HCT116 (cell line): ENCODE results near the gene ARRDC1. TPM values are rescaled to one million over a fixed set of nuclear protein-coding genes. Genes with fewer than 3 reads are reported as not detected.

Experiments
- ATAC-seq: fragments of 200-7000 bp; cut with Tn5 transposase; 2 replicates; pipeline ENCODE4 v1.9.1; 2020; ENCODE audit warnings: mild to moderate bottlenecking, moderate library complexity
- BruUV-seq: library from RNA; stranded (reverse); fragments of 400-500 nt; replicated peaks from 2 replicates; lab custom pipeline; 2021; lab: Mats Ljungman, UMichigan
- CTCF ChIA-PET: fragments of 300-600 bp; sonication (Branson Sonifier 250); formaldehyde crosslinking; loops from one replicate; lab custom pipeline; 2021; ENCODE audit warnings: antibody characterized with exemption; lab: Charles Lee
- POLR2A ChIA-PET: fragments of 300-600, 350-600 bp; sonication (Branson Sonifier 250); formaldehyde crosslinking; loops from one replicate; lab custom pipeline; 2021; ENCODE audit warnings: antibody characterized with exemption; lab: Charles Lee
- RAD21 ChIA-PET, 2 experiments: fragments of 300-600 bp; sonication (Branson Sonifier 250); formaldehyde crosslinking; loops; one replicate each; lab custom pipeline; 2023; ENCODE audit warnings: low total read pairs in 2 of 2; ENCODE audit not compliant: uncharacterized antibody in 2 of 2, unreplicated experiment in 2 of 2, low non-redundant PET in 1 of 2; lab: Charles Lee
- DNase-seq: peaks from one replicate; pipeline ENCODE4 v3.0.0-alpha.2; 2010; ENCODE audit warnings: low read depth, low spot score
- H2AFZ ChIP-seq: fragments of 200-600 bp; shearing (Covaris generic), sonication (generic); 2 replicates; pipeline ENCODE4 v1.6.1; 2017; ENCODE audit warnings: low read depth, mixed run types, mixed read lengths, antibody characterized with exemption, low read length; ENCODE audit not compliant: poor library complexity, severe bottlenecking
- H3K27ac ChIP-seq: 2 replicates; pipeline ENCODE4 v1.5.1; 2012; ENCODE audit warnings: low read depth, low read length
- H3K27me3 ChIP-seq: fragments of 200-600 bp; sonication (generic); 2 replicates; pipeline ENCODE4 v1.6.1; 2016; ENCODE audit warnings: mixed run types, low read length, mixed read lengths; ENCODE audit not compliant: insufficient read depth
- H3K36me3 ChIP-seq, 2 experiments: fragments of 200-500 bp in 1 of 2; fragments of 200-600 bp in 1 of 2; sonication (Bioruptor generic) in 1 of 2; sonication (generic) in 1 of 2; 2 replicates each; pipeline versions ENCODE4 v1.5.1 to v1.6.1; 2014 to 2016; ENCODE audit warnings: low read length in 2 of 2, inconsistent platforms in 1 of 2, mixed read lengths in 1 of 2, mixed run types in 1 of 2; ENCODE audit not compliant: insufficient read depth in 2 of 2, control insufficient read depth in 1 of 2
- H3K4me1 ChIP-seq, 2 experiments: fragments of 200-600 bp in 1 of 2; sonication (generic) in 1 of 2; 2 replicates each; pipeline versions ENCODE4 v1.5.1 to v1.6.1; 2012 to 2017; ENCODE audit warnings: low read length in 2 of 2, inconsistent platforms in 1 of 2, mild to moderate bottlenecking in 1 of 2, mixed read lengths in 1 of 2, mixed run types in 1 of 2, moderate library complexity in 1 of 2; ENCODE audit not compliant: insufficient read depth in 2 of 2, control insufficient read depth in 1 of 2
- H3K4me2 ChIP-seq: fragments of 200-600 bp; sonication (generic); 2 replicates; pipeline ENCODE4 v1.6.1; 2017; ENCODE audit warnings: mixed run types, low read length, mixed read lengths
- H3K4me3 ChIP-seq, 2 experiments: fragments of 200-600 bp in 1 of 2; sonication (generic) in 1 of 2; replicated peaks in 1 of 2; 2 replicates each; pipeline ENCODE4 v1.5.1; 2011 to 2016; ENCODE audit warnings: low read length in 2 of 2, control low read depth in 1 of 2, low read depth in 1 of 2, mild to moderate bottlenecking in 1 of 2, mixed read lengths in 1 of 2, mixed run types in 1 of 2
- H3K79me2 ChIP-seq: fragments of 200-600 bp; sonication (generic); 2 replicates; pipeline ENCODE4 v1.6.1; 2017; ENCODE audit warnings: mild to moderate bottlenecking, mixed run types, low read length, moderate library complexity, mixed read lengths; ENCODE audit not compliant: insufficient read depth
- H3K9ac ChIP-seq: fragments of 200-600 bp; sonication (generic); 2 replicates; pipeline ENCODE4 v1.6.1; 2016; ENCODE audit warnings: low read length, mixed read lengths
- H3K9me2 ChIP-seq: fragments of 200-600 bp; sonication (generic), shearing (Covaris generic); 2 replicates; pipeline ENCODE4 v1.6.1; 2017; ENCODE audit warnings: mixed run types, mild to moderate bottlenecking, moderate library complexity; ENCODE audit not compliant: insufficient read depth
- H3K9me3 ChIP-seq, 2 experiments: fragments of 200-500 bp in 1 of 2; fragments of 200-600 bp in 1 of 2; sonication (Bioruptor generic) in 1 of 2; sonication (generic) in 1 of 2; 2 replicates each; pipeline ENCODE4 v1.6.1; 2014 to 2017; ENCODE audit warnings: low read length in 2 of 2, mixed read lengths in 2 of 2, inconsistent platforms in 1 of 2, low read depth in 1 of 2, mild to moderate bottlenecking in 1 of 2, mixed run types in 1 of 2, moderate library complexity in 1 of 2; ENCODE audit not compliant: control insufficient read depth in 1 of 2, insufficient read depth in 1 of 2
- H4K20me1 ChIP-seq: fragments of 200-600 bp; sonication (generic), shearing (Covaris generic); 2 replicates; pipeline ENCODE4 v1.6.1; 2017; ENCODE audit warnings: mixed run types, mild to moderate bottlenecking, moderate library complexity; ENCODE audit not compliant: insufficient read depth
- FOSL1 ChIP-seq: IDR thresholded peaks from 2 replicates; pipeline ENCODE4 v1.6.1; 2012; ENCODE audit warnings: low read depth
- REST ChIP-seq: IDR thresholded peaks from 2 replicates; pipeline ENCODE4 v1.6.1; 2012; ENCODE audit warnings: low read depth
- SP1 ChIP-seq: IDR thresholded peaks from 2 replicates; pipeline ENCODE4 v1.6.1; 2012; ENCODE audit warnings: low read depth
- YY1 ChIP-seq: IDR thresholded peaks from 2 replicates; pipeline ENCODE4 v1.6.1; 2011; ENCODE audit warnings: low read length, low read depth, moderate library complexity, mild to moderate bottlenecking; ENCODE audit not compliant: insufficient replicate concordance; ENCODE audit errors: extremely low read depth
- intact Hi-C: fragments of 100-400 bp; cut with micrococcal nuclease; formaldehyde crosslinking; loops from 2 replicates; pipeline ENCODE4 v1.10.0; 2022
- total RNA-seq: library from RNA; stranded (reverse); gene quantifications from one replicate; pipeline ENCODE4 v1.2.1, GENCODE V29; 2021; ENCODE audit not compliant: unreplicated experiment

ARRDC1 gene
- total RNA-seq, 1 experiment from 2014 or later = 82.8 TPM

GRCh38 chr9:137583347-137583746, 22.1 kb upstream of the ARRDC1 start:
- ATAC-seq = no peak
- Histone ChIP-seq H3K9me3 (no peaks in the 10 kb centered on the region), H3K27ac (no peak overlapping the region), H2AFZ (no peak overlapping the region), H3K4me2 (no peak overlapping the region), H3K36me3 (peaks cover 32 to 63% of the 10 kb centered on the region in 2 experiments; a peak in 3 of 4 replicates), H3K9ac (no peak overlapping the region), H4K20me1 (no peaks in the 10 kb centered on the region), H3K4me3 (no peak overlapping the region), H3K9me2 (no peaks in the 10 kb centered on the region), H3K79me2 (peaks cover 67% of the 10 kb centered on the region), H3K4me1 (peaks cover 0 to 6% of the 10 kb centered on the region in 2 experiments; a peak in 1 of 4 replicates), H3K27me3 (no peaks in the 10 kb centered on the region)
- no TSS peak for BruUV-seq
- ChIA-PET RAD21 (no interaction called here), CTCF (no interaction called here), POLR2A (no interaction called here)
- no peak for TF ChIP-seq SP1
- intact Hi-C loops = no loop called here
- DNase-seq = no peak

- Histone ChIP-seq H3K27me3 (no peaks in the 10 kb centered on the region), H3K9ac (no peak overlapping the region), H3K4me1 (peaks cover 5 to 11% of the 10 kb centered on the region in 2 experiments; a peak in 2 of 4 replicates), H4K20me1 (no peaks in the 10 kb centered on the region)
- POLR2A ChIA-PET = no interaction called here
- TF ChIP-seq FOSL1 (no peak), YY1 (no peak), REST (no peak), SP1 (no peak)
- TF ChIP-seq, all 23 proteins: peak for 0
- Histone ChIP-seq H3K9me3 (no peaks in the 10 kb centered on the region), H3K27ac (no peak overlapping the region), H3K4me3 (no peak overlapping the region), H3K9me2 (no peaks in the 10 kb centered on the region), H2AFZ (no peak overlapping the region), H3K4me2 (no peak overlapping the region), H3K36me3 (peaks cover 32 to 70% of the 10 kb centered on the region in 2 experiments; a peak in 3 of 4 replicates), H3K79me2 (peaks cover 70% of the 10 kb centered on the region)
- ChIA-PET RAD21 (no interaction called here), CTCF (no interaction called here)
- ATAC-seq (no peak), DNase-seq (no peak)
- BruUV-seq = no TSS peak
- intact Hi-C loops = no loop called here
Observed at GRCh38 chr9:137583957-137584356, 21.5 kb upstream of the ARRDC1 start.
